Activated CD4-positive, alpha-beta T cell treated with anti-CD3 and anti-CD28 coated beads, Interleukin-2, Interleukin-4, amounts not matched to agents 100 ng/mL and 50 ng/mL, durations not matched to agents 16 hours and 8 hours (primary cell): Measurements from ENCODE around the gene MYADML2.
"Not testable (repeated sequence)": the region's sequence is repeated elsewhere in the genome, so short reads cannot be mapped to it uniquely, and the experiment has no call there.

ENCODE experiments used
- DNase-seq: peaks from one replicate; pipeline ENCODE4 v3.0.0-alpha.2; 2020; ENCODE audit warnings: low spot score

The MYADML2 gene

DNA sequence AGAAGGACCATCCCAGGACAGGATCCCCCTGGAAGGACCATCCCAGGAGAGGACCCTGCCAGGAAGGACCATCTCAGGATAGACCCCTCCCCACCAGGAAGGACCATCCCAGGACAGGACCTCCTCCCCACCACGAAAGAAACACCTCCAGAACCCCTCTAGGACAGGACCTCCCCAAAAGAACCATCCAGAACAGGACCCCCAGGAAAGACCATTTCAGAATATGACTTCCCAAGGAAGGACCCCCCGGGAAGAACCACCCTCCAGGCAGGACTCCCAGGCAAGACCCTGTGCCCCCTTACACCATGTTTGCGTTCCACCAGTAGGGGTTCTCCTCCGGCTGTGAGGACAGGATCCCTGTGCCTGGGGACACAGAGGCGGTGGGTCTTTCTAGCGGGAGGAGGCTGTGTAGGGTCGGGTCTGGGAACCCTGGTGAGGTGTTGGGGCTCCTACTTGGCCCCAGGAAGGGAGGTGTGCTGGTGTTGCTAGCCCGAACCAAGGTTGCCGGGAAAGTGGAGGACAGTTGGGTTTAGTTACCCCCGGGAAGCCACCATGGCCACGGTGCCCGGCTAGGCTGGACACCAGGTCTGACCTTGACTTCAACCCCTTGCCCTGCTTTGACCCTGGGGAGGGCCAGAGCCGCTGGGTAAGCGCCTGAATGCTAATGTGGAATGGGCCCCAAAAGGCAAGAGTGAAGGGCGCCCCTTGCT lies 11.8 kb upstream of the MYADML2 start:
- no peak for DNase-seq

DNA sequence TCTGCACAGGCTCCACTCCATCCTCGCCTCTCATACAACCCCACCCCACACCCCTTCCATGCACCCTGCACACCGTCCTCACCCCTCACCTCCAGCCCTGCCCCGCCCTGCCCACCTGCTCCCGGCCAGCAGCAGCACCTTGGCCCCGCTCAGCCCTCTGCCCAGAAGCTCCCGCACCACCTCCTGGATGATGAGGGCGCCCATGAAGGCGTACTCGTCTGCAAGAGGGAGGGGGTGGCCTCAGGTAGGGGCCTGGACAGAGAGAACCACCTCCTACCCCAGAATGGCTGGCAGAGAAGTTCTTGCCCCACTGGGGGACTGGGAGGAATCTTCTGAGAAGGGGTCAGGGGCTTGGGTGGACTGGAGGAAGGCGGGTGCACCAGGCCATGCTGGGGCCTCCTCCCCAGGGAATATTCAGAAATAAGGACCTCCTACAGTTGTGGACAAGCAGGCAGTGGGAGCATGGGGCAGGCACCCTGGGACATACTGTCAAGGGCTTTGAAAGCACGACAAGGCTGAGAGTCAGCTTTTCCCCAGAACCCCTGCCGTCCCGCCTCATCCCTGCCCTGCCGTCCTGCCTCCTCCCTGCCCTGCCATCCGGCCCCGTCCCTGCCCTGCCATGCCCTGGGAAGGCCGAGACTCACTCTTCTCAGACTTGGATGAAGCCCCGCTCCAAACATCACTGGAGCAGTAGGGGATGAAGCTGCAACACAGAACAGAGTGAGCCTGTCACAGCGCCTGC lies 10.8 kb upstream of the MYADML2 start:
- DNase-seq, result no peak

DNA sequence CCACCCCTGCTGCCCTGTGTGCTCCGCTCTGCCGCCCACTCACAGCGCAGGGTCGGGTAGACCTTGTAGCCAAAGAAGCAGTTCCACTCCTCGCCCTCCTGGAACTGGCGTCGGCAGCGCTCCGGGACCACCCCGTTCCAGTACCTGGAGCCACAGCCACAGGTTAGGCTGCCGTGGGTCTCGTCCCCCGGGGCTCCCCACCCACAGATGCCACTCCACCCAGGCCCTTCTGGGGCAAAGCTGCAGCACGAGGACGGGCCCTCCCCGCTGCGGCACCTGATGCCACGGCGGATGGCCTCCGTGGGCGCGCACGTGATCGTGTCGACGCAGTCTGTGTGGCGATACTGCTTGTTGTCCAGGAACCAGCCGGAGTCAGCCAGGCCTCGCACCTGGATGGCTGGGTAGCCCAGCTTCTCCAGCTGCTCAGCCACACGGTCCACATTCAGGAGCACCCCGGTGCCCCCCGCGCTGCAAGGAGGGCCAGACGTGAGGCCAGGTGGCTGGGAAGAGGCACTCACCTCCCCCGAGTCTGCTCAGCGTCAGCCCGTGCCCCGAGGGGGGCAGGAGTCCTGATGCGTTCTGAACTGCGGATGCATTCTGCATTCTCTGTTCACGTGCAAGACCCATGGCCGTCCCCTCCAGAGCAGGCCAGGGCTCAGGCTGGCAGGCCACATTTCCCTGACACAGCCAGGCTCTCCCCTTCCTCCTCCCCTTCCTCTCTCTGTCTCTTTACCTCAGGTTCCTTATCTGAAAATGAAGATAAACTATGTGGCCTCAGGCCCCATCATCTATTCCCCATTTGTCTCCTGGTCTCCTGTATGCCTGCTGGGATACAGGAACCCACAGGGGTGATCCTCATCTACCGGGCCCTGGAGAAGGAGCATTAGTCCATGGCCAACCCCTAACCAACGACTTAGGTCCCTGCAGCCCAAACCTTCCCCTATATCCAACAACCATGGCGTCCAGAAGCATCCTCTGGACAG lies 9.9 kb upstream of the MYADML2 start:
- DNase-seq, result no peak

DNA sequence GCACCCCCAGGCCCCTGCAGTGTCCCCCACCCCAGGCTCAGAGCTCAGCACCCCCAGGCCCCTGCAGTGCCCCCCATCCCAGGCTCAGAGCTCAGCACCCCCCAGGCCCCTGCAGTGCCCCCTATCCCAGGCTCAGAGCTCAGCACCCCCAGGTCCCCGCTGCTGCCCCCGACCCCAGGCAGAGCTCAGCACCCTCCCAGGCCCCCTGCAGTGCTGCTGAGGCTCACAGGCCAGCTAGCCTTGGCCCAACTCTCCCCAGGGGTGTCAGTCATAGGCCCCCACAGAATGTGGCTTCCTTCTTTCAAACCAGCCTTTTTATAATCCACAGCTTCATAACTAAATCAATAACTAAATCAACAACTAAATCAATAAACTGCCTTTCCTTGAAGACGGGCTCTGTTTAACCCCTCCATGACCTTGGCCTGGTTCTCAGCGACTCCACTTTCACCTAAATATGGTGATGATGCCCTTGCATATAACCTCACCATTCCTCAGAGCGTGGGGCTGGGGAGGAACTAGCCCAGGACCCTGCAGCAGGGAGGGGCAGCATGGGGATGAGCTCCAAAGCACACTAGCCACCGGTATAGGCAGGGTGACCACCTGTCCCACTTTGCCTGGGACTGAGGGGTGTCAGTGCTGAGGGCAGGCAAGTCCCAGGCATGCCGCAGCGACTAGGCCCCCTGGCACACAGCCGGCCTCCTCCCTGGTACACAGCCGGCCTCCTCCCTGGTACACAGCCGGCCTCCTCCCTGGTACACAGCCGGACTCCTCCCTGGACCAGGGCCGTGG lies 8.9 kb upstream of the MYADML2 start:
- DNase-seq, result no peak

DNA sequence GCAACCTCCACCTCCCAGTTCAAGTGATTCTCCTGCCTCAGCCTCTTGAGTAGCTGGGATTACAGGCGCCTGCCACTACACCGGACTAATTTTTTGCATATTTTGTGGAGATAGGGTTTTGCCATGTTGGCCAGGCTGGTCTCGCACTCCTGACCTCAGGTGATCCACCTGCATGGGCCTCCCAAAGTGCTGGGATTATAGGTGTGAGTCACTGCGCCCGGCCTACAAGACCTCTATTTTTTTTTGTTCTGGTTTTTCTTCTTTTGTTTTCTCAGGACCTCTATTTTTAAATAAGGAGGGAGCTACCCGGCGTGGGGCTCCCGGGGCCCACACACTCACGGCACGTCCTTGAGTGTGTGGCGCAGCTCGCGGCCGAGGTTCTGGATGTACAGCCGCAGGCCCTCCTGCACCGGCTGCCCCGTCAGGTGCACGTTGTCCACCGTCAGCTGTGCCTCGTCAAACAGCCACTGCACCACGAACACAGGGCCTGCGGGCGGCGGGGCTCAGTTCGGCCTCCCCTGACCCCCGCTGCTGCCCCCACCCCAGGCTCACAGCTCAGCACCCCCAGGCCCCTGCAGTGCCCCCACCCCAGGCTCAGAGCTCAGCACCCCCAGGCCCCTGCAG lies 8.1 kb upstream of the MYADML2 start:
- DNase-seq, result no peak

DNA sequence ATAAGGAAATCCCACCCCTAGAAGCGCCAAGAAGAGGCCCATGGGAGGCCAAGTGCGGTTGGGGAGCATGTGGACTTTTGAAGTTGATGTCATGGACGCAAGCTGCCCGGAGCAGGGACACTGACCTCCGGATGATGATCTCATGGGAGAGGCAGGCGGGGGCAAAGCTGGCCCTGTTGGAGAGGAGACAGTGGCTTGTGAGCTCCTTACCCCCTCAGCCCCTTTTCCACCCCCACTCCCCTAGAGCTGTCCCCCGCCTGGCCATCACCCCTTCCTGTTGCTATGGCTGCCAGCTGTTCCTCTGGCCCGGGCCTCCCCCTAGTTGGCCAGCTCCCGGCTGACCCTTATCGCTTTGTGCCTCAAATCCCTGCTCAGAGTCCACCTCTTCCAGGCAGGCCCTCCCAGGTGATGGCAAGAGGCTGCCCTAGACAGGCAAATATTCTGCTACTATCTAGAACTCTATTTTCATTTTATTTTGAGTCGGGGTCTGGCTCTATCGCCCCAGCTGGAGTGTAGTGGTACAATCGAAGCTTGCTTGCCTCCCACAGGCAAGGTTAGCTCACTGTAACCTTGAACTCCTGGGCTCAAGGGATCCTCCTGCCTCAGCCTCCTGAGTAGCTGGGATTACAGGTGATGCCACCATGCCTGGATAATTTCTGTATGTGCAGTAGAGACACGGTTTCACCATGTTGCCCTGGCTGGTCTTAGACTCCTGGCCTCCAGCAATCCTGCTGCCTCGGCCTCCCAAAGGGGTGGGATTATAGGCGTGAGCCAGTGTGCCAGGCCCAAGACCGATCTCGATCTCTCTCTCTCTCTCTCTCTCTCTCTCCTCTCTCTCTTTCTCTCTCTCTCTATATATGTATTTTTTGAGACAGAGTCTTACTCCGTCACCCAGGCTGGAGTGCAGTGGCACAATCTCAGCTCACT lies 7.4 kb upstream of the MYADML2 start:
- DNase-seq, result no peak

DNA sequence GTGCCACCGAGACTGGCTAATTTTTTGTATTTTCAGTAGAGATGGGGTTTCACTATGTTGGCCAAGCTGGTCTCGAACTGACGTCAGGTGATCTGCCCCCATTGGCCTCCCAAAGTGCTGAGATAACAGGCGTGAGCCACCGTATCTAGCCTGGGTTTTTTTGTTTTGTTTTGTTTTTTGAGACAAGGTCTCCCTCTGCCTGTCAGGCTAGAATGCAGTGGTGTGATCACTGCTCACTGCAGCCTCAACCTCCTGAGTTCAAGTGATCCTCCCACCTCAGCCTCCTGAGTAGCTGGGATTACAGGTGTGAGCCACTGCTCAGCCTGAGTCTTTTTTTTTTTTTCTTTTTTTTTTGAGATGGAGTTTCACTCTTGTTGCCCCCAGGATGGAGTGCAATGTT lies 6.4 kb upstream of the MYADML2 start:
- DNase-seq, result not testable (repeated sequence)

DNA sequence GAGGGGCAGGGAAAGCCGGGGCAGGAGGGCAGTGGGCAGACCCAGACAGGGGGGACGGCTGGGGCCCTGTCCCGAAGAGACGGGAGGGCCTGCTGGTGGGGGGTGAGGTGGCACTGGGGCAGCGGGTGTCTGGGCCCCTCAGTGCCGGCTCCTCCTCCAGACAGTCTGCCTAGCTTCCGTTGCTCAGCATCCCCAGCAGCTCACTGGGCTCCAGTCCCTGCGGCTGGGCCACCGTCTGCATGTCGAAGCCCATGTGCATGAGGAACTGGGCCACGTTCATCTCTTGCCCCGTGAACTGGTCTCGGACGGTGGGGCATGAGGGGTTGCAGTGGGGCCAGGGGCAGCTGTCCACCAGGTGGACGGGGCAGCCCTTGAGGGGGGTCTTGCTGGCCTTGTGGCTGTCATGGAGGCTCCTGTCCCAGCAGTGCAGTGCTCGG lies 5.8 kb upstream of the MYADML2 start:
- no peak for DNase-seq

DNA sequence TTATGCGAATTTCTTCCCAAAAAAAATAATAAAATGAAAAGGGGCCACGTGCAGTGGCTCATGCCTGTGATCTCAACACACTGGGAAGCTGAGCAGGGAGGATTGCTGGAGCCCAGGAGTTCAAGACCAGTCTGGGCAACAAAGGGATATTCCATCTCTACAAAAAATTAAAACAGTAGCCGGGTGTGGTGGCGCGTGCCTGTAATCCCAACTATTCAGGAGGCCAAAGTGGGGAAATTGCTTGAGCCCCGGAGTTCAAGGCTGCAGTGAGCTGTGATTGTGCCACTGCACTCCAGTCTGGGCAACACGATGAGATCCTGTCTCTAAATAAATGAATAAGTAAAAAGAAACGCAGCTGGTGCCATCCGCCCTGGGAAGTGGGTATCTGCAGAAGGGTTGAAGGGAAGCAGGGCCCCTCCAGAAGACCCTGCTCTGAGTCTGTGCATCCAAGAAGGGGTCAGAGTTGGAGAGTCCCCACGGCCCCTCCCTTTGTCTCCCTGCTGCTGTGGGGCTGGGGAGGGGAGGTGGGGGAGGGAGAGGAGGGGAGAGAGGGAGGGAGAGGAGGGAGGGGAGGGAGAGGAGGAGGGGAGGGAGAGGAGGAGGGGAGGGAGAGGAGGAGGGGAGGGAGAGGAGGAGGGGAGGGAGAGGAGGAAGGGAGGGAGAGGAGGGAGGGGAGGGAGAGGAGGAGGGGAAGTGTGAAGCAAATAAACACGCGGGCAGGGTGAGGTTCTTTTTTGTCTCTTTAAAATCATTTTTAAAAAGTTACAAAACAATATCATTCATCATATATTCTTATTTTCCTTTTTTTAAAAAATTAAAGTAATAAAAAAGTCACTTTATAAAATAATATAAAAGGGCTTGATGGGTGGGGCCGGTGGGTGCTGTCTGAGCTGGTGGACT lies 5.0 kb upstream of the MYADML2 start:
- DNase-seq, result no peak

DNA sequence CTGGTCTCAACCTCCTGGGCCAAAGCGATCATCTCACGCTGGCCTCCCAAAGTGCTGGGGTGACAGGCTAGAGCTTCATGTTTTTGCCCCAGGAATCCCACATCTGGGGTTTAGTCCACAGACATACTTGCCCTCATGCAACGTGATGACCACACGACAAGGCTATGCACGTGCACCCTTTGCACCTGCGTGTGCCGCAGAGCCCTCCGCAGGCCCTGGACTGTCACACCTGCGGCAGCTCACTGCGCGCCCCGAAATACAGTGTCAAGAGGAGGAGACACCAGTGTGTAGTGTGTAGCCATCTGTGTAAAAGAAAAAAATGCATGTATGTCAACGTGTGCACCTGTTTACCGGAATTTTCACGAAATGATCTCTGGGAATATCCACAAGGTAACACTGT lies 3.5 kb upstream of the MYADML2 start:
- no peak for DNase-seq

DNA sequence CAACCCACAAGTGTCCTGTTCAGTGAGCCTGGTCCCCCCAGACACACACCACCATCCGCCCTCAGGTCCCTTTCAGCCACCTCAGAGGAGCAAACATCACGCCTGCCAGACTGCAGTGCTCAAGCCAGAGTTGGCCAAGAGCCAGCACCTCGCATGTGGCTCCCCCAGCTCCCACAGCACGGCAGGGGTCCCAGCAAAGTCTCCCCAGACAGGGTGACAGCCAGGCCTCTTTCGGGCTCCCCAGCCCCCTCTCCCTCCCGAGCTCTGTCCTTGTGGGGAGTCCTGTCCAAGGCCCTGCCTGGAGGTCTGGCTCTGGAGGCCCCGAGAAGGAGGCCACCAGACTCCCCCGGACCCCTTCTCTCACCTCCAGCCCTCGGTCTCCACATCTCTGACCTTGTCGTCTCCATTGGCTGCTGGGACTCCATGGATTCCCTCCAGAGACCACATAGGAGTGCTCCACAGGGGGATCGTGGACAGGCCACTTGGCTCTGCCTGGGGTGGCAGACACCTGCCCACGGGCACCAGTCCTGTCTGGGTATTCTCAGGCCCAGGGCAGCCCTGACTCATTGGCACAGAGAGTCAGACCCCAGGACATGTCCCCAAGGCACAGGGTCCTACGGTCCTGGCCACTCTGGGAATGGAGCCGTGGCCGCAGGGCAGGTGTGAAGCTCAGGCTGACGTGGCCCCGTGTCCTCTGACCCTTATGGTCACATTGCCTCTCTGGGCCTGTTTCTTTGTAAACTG lies 1.8 kb upstream of the MYADML2 start:
- DNase-seq, result no peak

DNA sequence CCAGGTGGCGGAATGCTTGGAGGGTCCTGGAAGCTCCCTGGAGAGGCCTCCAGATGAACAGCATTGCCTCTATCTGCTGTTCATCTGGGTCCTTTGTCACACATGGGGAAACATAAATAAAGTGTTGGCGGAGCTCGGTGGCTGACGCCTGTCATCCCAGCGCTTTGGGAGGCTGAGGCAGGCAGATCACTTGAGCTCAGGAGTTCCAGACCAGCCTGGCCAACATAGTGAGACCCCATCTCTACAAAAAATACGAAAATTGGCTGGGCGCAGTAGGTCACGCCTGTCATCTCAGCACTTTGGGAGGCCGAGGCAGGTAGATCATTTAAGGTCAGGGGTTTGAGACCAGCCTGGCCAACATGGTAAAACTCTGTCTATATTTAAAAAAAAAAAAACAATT lies 2.2 kb downstream of the MYADML2 start:
- no peak for DNase-seq

DNA sequence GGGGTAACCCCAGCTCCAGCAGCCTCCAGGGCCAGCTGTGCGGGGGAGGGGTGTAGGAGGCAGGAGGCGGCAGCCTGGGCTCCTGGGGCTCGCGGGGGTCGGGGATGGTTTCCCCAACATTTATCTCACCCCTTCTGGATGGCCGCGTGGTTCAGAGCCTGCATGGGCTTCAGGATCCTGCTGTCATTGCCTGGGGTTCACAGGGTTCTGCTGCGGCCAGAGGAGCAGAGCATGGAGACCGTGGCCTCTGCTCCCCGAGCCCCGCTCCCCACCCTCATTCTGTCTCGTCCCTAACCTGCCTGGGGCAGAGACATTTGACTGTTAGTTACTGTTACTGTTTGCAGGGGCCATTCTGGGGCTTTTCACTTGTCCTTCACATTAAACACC lies 4.9 kb downstream of the MYADML2 start:
- DNase-seq, result no peak

DNA sequence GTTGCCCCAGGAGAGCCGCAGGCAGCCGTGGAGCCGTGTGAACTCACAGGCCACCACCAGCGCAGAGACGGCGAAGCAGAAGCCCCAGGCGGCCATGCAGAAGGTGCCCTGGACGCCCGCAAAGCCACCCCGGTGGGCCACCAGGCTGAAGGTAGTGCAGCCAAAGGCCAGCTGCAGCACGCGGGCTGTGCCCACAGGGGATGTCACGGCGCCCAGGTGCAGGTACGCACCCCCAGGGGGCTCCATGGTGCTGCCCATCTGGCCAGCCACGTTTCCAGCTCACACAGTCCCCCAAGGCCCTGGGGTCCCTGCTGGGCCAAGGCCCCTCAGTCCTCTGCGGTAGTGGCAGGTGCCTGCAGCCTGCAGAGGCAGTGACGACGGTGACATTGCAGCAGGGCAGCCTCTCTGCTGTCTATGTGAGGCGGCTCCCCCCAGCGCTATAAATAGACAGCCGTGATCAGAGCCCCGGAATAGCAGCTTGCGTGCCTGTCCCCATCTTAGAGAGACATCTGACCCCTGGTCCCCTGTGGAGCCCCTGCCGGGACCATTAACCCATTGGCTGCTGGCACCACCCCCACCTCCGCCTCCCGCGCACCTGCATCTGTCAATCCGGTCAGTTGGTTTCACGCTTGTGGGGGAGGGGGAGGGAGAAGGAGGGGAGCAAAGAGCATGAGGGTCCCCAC lies 5.4 kb downstream of the MYADML2 start:
- no peak for DNase-seq

DNA sequence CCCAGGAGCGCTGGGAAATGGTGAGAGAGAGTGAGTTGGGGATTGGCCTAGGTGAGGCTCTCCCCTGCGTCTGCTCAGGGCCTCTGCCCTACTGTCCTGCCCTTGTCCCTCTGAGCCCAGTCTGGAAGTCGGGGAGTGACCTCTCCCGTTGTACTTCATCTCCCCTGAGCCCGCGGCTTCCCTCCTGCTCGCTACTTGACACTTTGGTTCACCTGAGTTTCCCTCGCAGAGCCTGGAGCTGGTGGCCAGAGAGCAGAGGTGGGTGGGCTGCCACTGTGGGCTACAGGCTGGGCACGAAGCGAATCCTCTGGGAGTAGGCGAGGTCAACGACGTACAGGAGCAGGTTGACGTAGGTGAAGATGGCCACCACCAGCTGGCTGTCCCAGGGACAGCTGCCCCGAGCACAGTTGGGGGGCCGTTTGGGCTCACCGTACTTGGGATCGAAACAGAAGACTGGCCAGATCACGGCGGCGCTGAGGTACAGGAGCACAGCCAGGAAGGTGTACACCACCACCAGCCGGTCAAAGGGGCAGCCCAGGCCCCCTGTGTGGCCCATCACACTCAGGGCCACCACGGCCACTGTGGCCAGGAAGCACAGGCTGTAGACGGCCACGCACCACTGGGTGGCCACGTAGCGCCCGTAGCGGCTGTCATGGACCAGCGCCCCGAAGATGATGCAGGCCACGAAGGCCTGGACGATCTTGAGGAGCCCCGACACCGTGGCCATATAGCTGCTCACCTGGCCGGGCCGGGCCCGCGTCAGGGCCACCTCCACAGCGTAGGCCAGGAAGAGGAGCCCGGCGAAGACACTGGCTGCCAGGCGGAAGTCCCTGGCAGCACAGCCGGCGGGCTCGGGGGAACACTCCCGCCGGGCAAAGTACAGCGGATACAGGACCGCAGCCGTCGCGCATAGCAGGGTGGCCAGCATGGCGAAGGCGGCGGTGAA lies 6.2 kb downstream of the MYADML2 start:
- no peak for DNase-seq

DNA sequence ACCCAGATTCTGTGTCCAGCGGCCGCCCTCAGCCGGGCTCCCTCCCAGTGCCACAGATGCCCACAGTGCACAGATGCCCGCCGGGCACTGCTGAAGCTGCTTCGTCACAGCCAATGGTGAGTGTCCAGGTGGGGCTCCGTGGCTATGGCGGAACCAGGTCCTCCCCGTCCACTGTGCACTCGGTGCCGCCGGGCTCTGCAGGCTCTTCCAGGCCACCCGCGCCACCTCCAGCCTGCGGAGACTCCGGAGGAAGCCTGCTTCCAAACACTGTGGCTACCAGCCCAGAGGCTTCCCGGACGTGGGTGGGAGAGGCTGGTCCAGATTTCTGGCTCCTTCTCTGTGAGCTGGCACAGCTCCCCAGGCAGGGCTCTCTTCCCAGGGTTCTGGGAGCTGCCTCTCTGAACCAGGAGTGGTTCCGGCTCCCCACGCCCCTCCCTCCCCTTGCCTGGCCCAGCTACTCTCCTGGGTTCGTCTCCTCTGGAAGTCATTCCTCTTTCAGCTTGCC lies 7.1 kb downstream of the MYADML2 start:
- DNase-seq, result no peak
